ENCODE measurements around the gene MEAK7.
A peak's percentile ranks its signal among the peaks of the same experiment; 100 is the strongest.
"Not testable (repeated sequence)": the region's sequence is repeated elsewhere in the genome, so short reads cannot be mapped to it uniquely, and the experiment has no call there.

MEAK7 gene

GRCh38 chr16:84532855-84533486, 28.5 kb upstream of the MEAK7 start:
- no peak for DNase-seq (ENCODE audit: low spot score)

GRCh38 chr16:84532291-84532724, 27.8 kb upstream of the MEAK7 start:
- peak; percentile 92 for DNase-seq (ENCODE audit: low spot score)

GRCh38 chr16:84531671-84532111, 27.2 kb upstream of the MEAK7 start:
- DNase-seq (ENCODE audit: low spot score) = no peak

GRCh38 chr16:84530590-84530989, 26.1 kb upstream of the MEAK7 start:
- no peak for DNase-seq (ENCODE audit: low spot score)

GRCh38 chr16:84529607-84530006, 25.1 kb upstream of the MEAK7 start:
- no peak for DNase-seq (ENCODE audit: low spot score)

GRCh38 chr16:84528322-84528721, 23.9 kb upstream of the MEAK7 start:
- no peak for DNase-seq (ENCODE audit: low spot score)

- no peak for DNase-seq (ENCODE audit: low spot score)
Measured at GRCh38 chr16:84527532-84528269, 23.2 kb upstream of the MEAK7 start.

- DNase-seq (ENCODE audit: low spot score) = no peak
Measured at GRCh38 chr16:84526794-84527531, 22.5 kb upstream of the MEAK7 start.

GRCh38 chr16:84524941-84525581, 20.6 kb upstream of the MEAK7 start:
- DNase-seq (ENCODE audit: low spot score) = not testable (repeated sequence)

GRCh38 chr16:84524346-84524920, 20.0 kb upstream of the MEAK7 start:
- no peak for DNase-seq (ENCODE audit: low spot score)

GRCh38 chr16:84521497-84521770, 17.0 kb upstream of the MEAK7 start:
- DNase-seq (ENCODE audit: low spot score) = no peak

- no peak for DNase-seq (ENCODE audit: low spot score)
Measured at GRCh38 chr16:84520725-84521496, 16.5 kb upstream of the MEAK7 start.

GRCh38 chr16:84519855-84520254, 15.4 kb upstream of the MEAK7 start:
- no peak for DNase-seq (ENCODE audit: low spot score)

GRCh38 chr16:84518804-84519341, 14.4 kb upstream of the MEAK7 start:
- DNase-seq (ENCODE audit: low spot score) = no peak

- DNase-seq (ENCODE audit: low spot score) = peak; percentile 82
Measured at GRCh38 chr16:84518220-84518619, 13.8 kb upstream of the MEAK7 start.

- DNase-seq (ENCODE audit: low spot score) = no peak
Measured at GRCh38 chr16:84517366-84517765, 12.9 kb upstream of the MEAK7 start.

GRCh38 chr16:84514874-84515835, 10.7 kb upstream of the MEAK7 start:
- DNase-seq (ENCODE audit: low spot score) = no peak

- DNase-seq (ENCODE audit: low spot score) = no peak
Measured at GRCh38 chr16:84514295-84514873, 9.9 kb upstream of the MEAK7 start.

GRCh38 chr16:84513666-84514065, 9.2 kb upstream of the MEAK7 start:
- no peak for DNase-seq (ENCODE audit: low spot score)

- no peak for DNase-seq (ENCODE audit: low spot score)
Measured at GRCh38 chr16:84513123-84513522, 8.7 kb upstream of the MEAK7 start.
